Mononuclear cell (primary cell): Measurements from ENCODE around the gene RMDN2. TPM values are rescaled to one million over a fixed set of nuclear protein-coding genes. Genes with fewer than 3 reads are reported as not detected.

Source experiments
- H3K27me3 ChIP-seq: 2 replicates; pipeline ENCODE4 v1.6.0; 2011; ENCODE audit warnings: low read length, control low read depth; ENCODE audit not compliant: insufficient read depth
- H3K4me1 ChIP-seq: 2 replicates; pipeline ENCODE4 v1.5.1; 2011; ENCODE audit warnings: mild to moderate bottlenecking, low read length, control low read depth; ENCODE audit not compliant: insufficient read depth
- H3K4me3 ChIP-seq: 2 replicates; pipeline ENCODE4 v1.5.1; 2011; ENCODE audit warnings: mild to moderate bottlenecking, low read length, moderate library complexity
- H3K9me3 ChIP-seq: 2 replicates; pipeline ENCODE4 v1.5.1; 2011; ENCODE audit warnings: low read depth, mild to moderate bottlenecking, control low read depth, low read length
- total RNA-seq: library from RNA; depleted of rRNA; stranded (reverse); fragments of >200 nt; gene quantifications from one replicate; pipeline ENCODE4 v1.2.3, GENCODE V29; 2012

RMDN2 gene, protein sequence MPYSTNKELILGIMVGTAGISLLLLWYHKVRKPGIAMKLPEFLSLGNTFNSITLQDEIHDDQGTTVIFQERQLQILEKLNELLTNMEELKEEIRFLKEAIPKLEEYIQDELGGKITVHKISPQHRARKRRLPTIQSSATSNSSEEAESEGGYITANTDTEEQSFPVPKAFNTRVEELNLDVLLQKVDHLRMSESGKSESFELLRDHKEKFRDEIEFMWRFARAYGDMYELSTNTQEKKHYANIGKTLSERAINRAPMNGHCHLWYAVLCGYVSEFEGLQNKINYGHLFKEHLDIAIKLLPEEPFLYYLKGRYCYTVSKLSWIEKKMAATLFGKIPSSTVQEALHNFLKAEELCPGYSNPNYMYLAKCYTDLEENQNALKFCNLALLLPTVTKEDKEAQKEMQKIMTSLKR
- 9.6 TPM for total RNA-seq

DNA sequence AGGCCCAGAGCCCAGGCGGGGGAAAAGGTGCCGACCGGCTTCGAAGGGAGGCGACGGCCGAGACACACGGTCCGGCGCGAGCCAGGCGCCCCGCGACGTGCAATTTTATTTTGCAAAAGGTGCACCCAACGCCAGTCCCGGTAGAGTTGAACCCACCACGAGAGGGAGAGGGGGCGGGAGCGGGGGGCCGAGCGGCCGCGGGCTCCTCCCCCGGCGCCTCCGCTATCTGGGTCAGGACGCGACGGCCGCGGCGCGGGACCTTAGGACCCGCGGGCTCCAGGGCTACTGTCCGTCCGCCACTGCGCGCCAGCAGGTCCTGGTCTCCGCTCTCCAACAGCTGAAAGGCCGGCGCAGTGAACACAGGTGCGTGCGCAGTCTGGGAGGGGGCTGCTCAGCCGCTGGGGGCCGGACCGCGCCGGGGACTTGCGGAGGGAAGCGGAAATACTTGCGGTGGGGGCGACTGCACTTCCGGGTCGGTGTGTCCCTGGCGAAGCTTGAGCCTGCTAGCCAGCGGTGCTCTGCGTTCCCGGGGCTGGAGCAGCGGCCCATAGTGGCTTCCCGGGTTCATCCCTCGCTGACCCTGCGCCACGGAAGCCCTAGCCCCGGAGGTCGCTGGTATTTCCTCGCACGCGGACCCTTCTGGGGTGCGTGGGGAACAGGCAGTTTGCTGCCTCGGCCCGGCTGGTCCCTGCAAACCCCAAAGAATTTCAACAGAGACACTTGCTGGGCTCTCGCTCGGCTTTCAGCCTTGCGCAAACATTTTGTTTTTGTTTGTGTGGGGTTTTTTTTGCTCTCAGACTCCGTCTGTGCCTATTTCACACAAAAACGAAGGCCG lies at the start of gene RMDN2:
TSS of gene RMDN2 (plus strand) at position 225 of the 835 bp plus-strand sequence. CDS start 3,991 bp downstream, outside the sequence.
- Histone ChIP-seq H3K4me3 (peak within 1 kb of the TSS; percentile 75), H3K4me1 (peaks cover 33% of the 10 kb centered on the region), H3K27me3 (no peaks in the 10 kb centered on the region), H3K9me3 (no peaks in the 10 kb centered on the region)

DNA sequence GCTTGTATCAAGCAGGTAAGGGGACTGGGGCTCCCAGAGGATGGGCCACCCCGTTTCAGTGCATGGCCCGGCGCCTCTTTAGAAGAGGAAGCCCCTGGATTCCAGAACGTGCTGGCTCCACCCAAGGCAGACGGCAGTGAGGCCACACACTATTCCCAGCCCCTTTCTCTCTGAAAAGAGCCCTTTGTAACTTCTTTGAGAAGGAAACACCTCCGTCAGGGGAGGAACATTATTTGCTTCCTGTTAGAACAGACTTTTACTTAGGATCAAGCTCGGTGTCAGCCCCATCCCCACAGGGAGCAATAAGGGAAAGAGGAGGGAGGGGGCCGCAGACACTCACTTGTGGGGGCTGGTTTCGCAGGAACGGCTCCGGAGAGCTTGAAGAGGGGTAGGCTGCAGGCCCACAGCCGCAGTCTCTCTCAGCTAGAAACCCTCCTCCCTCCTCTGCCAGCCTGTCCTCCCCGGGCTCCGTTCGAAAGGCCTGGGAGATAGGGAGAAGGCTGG lies 49.6 kb upstream of the RMDN2 start:
- peaks cover 2% of the 10 kb centered on the region for H3K27me3 ChIP-seq
- H3K4me3 ChIP-seq, result no peak overlapping the region
- no peaks in the 10 kb centered on the region for H3K9me3 ChIP-seq
- H3K4me1 ChIP-seq, result peaks cover 6% of the 10 kb centered on the region

DNA sequence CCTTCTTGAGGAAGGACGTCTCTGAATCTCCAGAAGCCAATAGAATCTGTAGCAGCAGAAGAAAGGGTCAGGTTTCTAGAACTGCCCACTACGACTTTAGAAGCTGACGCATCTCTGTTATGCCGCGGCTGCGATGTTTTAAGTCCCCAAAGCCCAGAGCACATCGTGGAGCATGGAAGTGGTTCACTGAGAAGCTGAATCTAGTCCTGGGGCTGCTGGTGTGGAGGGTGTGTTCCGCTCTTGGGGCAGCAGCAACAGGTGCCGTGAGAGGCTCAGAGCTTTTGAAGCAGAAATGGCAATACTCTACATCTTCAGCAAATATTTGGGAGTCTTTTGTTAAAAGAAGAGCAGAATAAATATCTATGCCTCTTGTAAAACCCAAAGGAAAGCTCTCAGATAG lies 48.9 kb upstream of the RMDN2 start:
- no peaks in the 10 kb centered on the region for H3K9me3 ChIP-seq

DNA sequence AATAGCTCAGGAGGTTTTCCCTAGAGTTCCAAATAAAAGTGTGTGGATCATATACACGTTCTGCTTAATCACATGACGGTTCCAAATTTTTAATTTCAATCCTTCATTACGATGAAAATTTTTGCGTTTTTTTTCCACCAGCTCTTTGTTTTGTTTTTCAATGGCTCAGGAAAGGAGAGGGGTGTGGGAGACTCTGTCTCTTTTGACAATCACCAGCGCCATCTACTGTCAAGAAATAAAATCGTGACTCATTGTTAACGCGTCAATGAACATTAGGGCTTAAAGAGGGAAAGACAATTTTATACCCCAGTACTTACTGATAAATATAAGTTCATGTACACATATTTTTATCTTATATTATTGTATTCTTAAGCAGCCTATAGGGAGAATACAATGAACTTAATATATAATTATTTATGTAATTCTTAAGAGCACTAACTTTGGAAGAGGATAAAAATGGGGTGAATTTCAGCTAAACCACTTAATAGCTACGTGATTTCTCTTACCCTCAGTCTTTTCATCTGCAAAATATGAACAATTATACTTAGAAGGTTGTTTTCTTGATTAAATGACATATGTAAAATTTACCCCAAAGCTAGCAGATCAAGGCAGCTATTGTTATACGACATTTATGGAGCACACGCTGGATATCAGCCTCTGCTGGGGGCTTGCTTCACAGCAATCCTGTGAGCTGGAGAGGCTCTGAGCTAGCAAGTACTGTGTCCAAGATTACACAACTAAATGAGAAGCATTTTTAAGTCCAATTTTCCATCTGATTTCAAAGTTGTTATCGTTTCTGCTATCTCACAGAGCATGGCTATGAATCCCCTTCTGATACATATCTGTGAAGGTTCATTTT lies 47.4 kb upstream of the RMDN2 start:
- no peak overlapping the region for H3K4me3 ChIP-seq
- no peaks in the 10 kb centered on the region for H3K9me3 ChIP-seq
- peaks cover 5% of the 10 kb centered on the region for H3K27me3 ChIP-seq
- no peaks in the 10 kb centered on the region for H3K4me1 ChIP-seq

More for the DNA sequence above, 48.9 kb upstream of the RMDN2 start:
- Histone ChIP-seq H3K4me1 (peaks cover 6% of the 10 kb centered on the region), H3K4me3 (no peak overlapping the region), H3K27me3 (peaks cover 5% of the 10 kb centered on the region)

DNA sequence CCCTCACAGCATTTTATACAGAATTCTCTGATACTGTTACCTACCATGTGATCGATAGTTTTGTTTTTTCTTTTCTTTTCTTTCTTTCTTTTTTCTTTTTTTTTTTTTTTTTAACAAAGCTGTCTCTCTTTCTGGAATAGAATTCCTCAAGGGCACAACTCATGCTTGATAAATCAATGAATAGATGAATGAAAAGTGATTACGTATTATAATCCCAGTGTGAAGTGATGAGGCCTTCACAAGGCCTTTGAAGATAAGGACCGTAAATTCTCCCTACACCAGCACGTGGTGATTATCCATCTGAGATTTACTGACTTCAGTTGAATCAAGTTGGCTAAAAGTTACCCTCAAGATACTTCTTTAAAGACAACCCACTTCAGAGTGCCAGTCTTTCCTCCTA lies 46.6 kb upstream of the RMDN2 start:
- Histone ChIP-seq H3K9me3 (no peaks in the 10 kb centered on the region), H3K4me1 (no peaks in the 10 kb centered on the region), H3K27me3 (peaks cover 5% of the 10 kb centered on the region), H3K4me3 (no peak overlapping the region)

DNA sequence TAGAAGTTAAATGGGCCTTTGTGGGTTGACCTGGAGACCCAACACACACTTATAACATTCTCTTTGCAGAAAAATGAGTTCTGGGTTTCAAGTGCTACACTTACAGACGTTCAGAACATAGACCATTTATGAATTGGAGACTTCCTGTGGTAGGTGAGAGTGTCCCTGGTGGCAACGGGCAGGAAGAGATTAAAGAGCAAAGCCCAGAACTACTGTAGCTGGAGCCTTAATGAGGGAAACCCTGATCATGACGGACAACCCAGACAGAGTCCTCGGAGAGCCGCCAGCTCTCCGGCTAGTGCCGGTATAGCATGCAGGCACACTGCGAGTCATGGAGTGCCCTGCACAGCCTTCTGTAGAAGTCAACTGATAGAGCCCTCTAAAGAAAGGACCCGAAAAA lies 44.5 kb upstream of the RMDN2 start:
- Histone ChIP-seq H3K4me3 (no peak overlapping the region), H3K4me1 (no peaks in the 10 kb centered on the region), H3K27me3 (peaks cover 7% of the 10 kb centered on the region), H3K9me3 (no peaks in the 10 kb centered on the region)

DNA sequence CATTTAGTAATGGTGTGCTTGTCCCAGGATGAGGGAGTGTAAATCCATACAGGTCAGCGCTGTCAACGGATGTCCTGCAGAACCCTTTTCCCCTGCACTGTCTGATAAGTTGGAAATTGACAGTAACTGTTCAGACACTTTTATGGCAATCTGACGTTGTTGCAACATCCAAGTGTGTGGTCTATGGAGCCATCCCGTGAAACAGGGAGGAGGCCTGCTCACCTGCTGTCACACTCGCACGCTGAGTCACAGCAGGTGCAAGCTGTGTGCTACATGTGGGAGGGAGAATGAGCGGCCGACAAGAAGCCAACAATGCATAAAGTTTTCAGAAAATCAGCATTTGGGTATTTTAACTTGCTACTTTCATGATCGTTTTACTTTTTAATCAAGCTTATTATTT lies 43.7 kb upstream of the RMDN2 start:
- no peak overlapping the region for H3K4me3 ChIP-seq
- peaks cover 8% of the 10 kb centered on the region for H3K27me3 ChIP-seq
- no peaks in the 10 kb centered on the region for H3K4me1 ChIP-seq
- no peaks in the 10 kb centered on the region for H3K9me3 ChIP-seq

DNA sequence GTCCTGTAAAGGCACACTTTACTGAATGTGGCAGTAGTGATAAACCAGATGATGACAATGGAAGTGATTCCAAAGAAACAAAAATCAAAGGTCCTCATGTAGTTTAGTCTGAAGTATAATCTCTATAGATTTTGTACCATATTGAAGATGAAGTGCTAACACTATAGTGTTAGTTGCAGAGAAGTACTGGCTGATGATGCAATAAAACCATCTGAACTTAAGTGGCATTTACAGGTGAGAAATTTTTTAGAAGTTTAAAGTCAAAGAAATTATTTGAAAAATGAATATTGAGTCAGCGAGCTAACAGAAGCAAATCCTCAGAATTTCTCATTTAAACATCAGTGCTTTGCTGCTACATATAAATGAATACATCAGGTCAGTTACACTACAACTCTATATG lies 43.1 kb upstream of the RMDN2 start:
- no peaks in the 10 kb centered on the region for H3K9me3 ChIP-seq
- H3K27me3 ChIP-seq, result peaks cover 8% of the 10 kb centered on the region
- no peaks in the 10 kb centered on the region for H3K4me1 ChIP-seq
- no peak overlapping the region for H3K4me3 ChIP-seq

DNA sequence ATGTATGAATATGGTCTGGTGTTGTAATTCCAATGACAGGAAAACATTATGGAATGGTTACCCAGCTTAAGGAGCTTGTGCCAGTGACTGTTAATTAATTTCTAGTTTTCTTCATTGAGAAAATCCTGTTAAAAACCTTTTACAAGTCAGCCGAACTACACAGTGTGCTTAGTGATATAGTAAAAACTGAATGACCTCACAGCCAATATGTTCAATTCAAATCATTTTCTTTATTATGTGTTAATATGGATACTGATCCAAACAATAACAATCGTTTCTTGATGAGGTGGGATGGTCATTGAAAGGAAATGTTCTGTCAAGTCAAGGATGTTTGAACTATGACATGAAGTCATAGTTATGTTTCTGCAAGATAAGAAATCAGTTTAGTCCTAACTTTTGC lies 41.6 kb upstream of the RMDN2 start:
- Histone ChIP-seq H3K4me3 (no peak overlapping the region), H3K4me1 (no peaks in the 10 kb centered on the region), H3K9me3 (no peaks in the 10 kb centered on the region), H3K27me3 (peaks cover 8% of the 10 kb centered on the region)

DNA sequence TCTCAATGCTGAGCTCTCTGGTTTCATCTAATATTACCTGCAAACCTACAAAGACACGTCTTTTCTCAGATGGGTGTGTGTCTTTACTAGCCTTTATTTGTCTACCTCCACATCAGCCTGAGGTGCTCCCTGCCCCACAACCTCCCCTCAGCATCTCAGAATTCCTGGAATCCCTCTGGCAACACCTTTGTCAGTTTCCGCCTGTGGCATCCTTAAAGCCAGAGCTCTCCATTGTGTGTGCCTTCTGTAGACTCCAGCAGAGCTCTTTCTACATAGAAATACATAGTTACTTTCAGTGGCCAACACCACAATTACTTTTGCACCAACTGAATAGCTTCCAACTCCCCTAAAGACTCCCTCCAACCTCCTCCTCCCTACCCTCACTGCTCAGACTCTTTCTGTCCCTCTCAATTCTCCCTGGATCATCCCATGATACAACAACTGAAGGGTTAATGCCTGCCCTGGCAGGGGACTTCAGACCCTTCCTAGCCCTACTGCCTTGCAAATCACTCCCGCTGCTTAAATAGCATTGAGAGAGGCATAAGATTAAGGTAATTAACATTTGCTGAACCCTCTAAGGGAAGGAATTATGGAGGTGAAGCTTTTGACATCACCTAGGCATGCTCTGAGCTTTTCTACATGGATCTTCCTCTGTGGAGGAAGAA lies 39.6 kb upstream of the RMDN2 start:
- H3K4me3 ChIP-seq, result no peak overlapping the region
- H3K4me1 ChIP-seq, result no peaks in the 10 kb centered on the region
- H3K9me3 ChIP-seq, result no peaks in the 10 kb centered on the region
- peaks cover 6% of the 10 kb centered on the region for H3K27me3 ChIP-seq

DNA sequence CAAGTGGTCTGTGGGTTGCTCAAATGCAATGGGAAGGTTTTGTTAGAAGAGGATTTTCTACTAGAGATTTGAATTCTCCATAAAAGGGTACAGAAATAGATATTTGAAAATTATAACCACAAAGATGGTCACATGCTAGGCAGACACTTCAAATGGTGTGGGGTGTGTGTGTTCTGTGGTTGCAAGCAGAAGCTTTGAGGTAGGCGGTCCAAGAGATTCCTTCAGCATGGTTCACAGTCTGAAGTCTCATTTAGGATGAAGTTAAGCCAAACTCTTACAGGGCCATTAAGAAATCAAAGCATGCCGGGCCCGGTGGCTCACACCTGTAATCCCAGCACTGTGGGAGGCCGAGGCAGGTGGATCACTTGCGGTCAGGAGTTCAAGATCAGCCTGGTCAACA lies 38.3 kb upstream of the RMDN2 start:
- Histone ChIP-seq H3K4me1 (peaks cover 11% of the 10 kb centered on the region), H3K9me3 (no peaks in the 10 kb centered on the region), H3K27me3 (peaks cover 3% of the 10 kb centered on the region), H3K4me3 (no peak overlapping the region)

DNA sequence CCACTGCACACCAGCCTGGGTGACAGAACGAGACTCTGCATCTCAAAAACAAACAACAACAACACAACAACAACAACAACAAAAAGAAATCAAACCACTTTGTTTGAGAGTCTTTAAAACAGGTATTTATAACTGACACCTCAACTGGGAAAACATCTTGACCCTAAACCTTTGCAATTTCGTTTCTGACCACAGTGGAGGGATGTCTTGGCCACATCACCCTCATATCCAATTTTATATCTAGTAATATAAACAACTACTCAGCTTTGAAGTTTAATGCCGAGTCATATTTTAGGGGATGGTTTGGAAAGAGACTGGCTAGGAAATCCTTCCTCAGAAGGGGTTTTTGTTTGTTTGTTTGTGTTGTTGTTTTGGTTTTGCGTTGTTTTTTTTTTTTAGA lies 37.8 kb upstream of the RMDN2 start:
- Histone ChIP-seq H3K4me1 (peaks cover 16% of the 10 kb centered on the region), H3K27me3 (peaks cover 3% of the 10 kb centered on the region), H3K4me3 (no peak overlapping the region), H3K9me3 (no peaks in the 10 kb centered on the region)

DNA sequence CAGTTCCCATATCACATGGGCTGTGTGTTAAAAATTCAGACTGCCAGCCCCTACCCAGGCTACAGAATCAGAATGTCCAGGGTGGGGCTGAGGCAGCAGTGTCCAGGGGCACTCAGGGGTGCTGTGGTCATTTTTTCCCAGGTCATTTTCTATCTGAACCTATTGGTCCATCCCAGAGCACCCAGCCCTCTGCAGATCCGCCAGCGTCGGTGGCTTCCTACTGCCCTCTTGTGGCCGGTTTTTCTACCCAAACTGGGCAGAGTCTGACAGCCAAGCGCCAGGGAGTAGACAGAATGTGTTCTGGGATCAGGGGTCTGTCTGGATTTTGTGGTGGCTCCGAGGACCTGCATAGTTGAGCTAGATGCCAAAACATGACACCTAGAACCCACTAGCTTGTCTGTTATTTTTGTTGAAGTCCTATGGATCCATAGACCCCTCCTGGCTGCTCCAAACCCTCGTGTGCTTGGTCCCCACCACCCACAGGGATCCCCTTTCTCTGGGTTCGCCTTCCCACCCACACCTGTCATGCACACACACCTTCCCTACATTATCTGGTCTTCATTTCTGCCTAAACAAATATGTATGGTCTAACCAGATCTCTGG lies 34.1 kb upstream of the RMDN2 start:
- peaks cover 54% of the 10 kb centered on the region for H3K4me1 ChIP-seq
- no peak overlapping the region for H3K4me3 ChIP-seq
- no peaks in the 10 kb centered on the region for H3K27me3 ChIP-seq
- H3K9me3 ChIP-seq, result no peaks in the 10 kb centered on the region

DNA sequence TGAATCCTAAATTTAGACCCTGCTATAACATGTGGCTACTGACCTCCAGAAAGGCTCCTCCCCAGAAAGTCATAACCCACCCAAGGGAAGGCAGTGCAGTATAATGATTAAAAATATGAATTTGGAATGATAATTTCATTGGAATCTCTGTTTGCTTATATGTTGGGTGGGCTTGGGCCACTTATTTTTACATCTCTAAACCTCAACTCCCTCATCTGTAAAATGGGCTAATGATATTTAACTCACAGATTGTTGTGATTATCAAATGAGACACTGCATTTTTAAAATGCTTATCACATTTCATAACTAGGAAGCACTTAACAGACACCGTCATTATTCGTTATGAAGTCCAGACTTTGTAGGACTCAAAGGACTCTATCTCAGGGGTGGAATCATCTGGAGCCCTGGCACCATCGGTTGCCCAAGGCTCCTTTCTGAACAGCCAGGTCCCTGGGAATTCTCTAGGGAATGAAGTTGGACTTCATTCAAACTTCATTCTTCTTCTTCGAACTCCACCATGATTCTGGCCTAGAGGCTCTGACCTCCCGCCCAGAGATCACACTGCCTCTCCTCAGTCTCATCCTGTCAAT lies 33.1 kb upstream of the RMDN2 start:
- Histone ChIP-seq H3K4me3 (peak overlapping the region; percentile 3), H3K27me3 (no peaks in the 10 kb centered on the region), H3K4me1 (peaks cover 63% of the 10 kb centered on the region), H3K9me3 (no peaks in the 10 kb centered on the region)
